Amygdala (tissue), 56 donors: ENCODE data around the gene NPLOC4.
A peak's percentile ranks its signal among the peaks of the same experiment; 100 is the strongest.

ENCODE experiments used
- DNase-seq, 56 donors: peaks; one replicate each; lab custom pipeline; 2025; lab: John Stamatoyannopoulos, UW

Gene NPLOC4

DNA sequence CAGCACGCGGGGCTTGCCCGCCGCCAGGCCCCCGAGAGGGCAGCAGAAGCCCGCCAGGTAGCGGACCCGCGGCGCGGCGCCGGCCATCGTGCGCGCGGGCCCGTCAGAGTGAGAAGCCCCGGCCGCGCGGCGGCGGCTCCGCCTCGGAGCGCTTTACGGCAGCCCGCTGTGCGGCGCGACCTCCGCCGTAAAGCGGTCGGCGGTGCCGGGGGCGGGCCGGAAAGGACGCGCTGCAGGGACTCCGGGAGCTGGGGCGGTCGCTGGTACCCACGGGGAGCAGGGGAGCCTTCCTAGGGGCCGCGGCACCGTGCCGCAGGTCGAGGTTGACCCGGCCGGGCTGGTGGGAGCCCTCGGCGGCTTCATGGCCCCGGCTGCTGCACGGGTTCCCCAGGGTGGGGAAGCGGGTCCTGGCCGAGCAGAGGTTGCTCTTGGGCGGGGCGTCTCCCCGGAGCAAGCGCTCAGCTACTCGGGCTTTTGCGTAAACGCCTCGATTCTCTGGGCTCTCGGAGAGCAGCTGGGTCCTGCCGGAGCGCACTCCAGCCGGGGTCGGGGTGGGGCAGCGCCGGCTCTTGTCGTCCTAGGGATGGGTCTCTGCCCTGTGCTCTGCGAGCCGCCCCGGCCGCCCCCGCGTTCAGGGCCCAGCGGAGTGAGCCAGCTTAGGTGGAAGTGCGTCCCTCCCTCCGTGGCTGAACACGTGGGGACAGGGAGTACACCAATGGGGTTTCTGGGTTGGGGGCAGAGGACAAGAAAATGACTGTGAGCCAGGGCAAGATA, 84.5 kb downstream of the NPLOC4 start, which contains the start of gene FAAP100:
FAAP100 (minus strand) TSS at position 110 of the 774 bp plus-strand sequence; CDS start at position 87, 23 bp downstream.
- DNase-seq, result peak in 51 of 56 donors; percentile 13 to 88 (median 61)

DNA sequence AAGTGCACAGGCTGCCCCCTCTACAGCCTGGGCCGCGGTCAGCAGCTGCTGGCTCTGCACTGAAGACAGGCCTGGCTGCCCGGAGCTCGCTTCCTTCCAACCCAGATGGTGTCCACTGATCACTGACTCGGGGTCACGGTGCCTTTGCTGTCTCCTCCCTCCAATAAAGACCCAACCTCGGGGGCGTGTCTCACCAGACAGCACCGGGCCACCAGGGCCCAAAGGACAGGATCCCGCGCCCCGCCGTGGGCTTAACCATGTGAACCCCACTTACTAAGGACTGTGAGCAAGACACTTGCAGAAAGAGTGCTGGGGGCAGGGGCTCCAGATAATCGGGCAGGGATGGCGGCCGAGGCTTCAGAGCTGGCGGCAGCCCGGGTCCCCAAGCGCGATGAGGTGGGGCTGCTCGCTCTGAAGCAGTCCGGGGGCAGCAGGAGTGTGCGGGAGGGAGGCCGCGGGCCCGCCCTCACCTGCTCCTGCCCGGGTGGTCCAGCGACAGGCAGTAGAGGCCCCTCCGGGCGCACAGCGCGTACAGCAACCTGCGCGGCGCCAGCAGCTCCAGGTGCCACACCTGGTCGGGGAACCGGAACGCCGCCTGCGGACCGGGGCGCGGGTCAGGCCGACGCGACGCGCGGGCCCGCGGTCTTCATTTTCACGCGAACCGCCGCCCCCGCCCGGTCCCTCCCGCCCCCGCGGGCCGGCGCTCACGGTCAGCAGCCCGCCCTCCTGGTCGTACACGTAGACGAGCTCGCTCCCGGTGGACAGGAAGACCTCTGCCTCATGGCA, 85.3 kb downstream of the NPLOC4 start:
- DNase-seq, result peak in 1 of 56 donors; percentile 11

DNA sequence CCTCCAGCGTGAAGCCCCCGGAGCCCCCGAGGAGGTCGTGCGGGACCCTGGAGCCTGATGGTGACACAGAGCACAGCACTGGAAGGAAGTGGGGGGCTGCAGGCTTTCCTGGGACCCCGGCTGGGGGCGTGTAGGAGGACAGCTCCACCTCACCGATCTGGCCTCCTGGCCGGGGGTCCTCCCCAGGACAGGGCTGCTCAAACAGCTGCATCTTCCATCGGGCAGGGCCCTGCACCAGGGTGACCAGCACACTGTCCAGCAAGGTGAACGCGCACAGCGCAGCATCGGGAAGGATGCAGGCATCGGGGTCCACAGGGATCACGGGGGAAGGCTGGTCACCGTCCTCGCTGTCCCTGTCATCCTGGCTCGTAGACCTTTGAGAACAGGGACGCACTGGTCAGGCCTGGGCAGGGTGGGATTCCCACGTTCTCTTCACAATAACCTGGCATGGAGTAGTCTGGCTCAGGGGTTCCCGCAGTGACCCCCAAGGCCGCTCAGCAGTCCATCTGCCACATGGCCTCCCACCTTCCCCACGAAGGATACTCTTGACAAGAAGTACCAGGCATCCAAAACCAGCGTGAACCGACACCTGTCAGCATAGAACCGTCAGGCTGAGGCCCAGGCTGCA, 86.0 kb downstream of the NPLOC4 start:
- no peak for DNase-seq

DNA sequence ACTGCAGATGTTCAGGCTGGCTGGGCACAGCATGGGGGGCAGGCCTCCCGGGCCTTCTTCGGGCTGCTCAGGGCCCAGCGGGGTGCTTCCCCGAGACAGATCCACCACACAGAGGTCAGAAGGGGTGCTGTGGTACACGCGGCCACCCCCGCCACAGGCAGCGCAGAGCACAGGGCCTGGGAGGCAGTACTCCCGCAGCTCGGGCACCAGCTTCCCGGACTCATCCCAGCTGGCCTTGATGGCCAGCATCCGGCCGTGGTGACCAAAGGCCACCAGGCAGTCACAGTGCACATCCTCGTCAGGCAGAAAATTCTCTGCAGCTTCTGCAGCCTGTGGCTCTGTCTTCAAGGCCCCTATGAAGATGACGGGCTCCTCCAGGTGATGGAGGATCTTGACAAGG, 86.6 kb downstream of the NPLOC4 start:
- DNase-seq, result no peak

DNA sequence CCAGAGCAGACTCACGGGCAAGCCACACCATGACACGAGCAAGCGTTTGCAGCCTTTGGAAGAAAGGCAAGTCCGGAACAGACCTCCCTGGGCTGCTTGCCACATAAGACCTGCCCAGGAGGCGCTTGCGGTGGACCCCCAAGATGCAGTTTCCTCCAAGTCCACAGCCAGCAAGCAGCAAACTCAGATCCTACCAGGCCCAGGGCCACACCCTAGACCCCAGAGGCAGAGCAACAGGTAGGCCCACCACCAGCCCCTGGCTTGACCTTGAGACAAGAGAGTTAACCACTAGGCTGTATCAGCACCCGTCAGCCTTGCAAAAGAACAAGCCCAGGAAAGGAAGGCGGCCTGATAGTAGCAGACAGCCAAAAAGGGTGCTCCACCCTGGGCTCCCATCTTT, 87.1 kb downstream of the NPLOC4 start:
- no peak for DNase-seq

DNA sequence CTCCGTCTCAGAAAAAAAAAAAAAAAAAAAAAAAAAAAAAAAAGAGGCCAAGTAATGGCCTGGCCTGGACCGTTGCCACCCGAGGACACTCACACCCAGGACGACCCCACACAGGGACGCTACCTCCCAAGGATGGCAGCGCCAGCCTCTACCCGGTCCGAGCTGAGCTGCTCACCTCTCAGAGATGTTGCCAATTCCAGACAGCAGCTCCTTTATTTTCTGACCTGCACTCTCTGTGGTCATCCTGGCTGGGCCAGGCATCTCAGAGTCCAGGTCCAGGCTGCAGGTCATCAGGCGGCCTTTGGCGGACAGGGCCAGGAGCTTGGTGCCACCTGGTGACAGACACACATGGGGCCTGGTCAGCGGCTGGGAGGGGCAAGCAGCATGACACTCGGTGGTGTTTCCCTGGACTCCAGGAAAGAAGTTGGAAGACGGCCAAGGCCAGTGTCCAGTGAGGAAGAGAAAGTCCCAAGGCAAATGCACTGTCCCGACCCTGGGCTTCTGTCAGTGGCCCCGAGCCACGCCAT, 87.8 kb downstream of the NPLOC4 start:
- peak in 1 of 56 donors; percentile 39 for DNase-seq

DNA sequence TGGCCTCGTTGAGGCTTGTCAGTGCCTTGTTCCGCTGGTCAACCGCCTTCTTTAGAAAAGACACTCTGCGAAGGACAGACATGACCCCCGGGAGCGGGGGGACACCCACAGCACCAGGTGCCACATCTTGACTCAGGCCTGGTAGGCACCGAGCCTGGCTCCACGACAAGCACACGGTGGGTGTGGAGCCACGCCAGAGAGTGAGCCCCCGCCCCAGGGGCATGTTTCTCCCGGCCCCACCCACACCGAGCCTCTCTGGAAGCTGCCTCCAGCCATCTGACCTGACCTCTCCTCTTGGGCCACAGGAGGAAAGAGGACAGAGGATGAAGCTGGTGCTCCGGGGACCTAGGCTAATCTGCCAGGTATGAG, 89.3 kb downstream of the NPLOC4 start:
- no peak for DNase-seq

DNA sequence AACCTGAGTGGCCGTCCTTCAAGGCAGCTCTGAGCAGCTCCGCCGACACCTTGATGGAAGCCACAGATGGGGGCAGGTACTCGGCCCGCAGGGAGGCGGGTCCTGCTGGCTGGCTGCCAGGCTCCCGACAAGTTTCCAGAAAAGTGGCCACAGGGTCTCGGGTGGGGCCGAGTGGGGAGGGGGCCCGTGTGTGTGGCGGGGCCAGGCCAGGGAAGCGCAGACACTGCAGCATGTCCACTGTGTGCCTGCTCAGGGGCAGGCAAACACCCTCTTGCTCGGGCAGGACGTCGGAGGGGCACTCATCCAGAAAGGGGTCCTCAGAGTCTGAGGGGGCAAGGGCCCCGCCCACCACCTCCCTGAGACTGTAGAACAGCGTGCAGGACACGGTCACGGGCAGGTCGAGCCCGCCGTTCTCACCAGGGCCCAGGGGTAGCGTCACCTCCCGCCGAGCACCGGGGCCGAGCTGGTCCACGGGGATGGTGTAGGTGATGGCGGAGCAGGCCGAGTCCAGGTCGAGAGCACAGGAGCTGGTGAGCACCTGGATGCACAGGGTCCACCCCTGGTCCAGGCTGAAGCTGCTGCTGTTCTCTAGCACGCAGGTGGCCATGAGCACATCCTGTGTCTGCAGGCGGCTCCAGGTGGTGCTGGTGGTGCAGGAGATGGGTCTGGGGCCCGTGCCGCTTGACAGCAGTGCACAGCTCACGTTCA, 89.9 kb downstream of the NPLOC4 start:
- no peak for DNase-seq

DNA sequence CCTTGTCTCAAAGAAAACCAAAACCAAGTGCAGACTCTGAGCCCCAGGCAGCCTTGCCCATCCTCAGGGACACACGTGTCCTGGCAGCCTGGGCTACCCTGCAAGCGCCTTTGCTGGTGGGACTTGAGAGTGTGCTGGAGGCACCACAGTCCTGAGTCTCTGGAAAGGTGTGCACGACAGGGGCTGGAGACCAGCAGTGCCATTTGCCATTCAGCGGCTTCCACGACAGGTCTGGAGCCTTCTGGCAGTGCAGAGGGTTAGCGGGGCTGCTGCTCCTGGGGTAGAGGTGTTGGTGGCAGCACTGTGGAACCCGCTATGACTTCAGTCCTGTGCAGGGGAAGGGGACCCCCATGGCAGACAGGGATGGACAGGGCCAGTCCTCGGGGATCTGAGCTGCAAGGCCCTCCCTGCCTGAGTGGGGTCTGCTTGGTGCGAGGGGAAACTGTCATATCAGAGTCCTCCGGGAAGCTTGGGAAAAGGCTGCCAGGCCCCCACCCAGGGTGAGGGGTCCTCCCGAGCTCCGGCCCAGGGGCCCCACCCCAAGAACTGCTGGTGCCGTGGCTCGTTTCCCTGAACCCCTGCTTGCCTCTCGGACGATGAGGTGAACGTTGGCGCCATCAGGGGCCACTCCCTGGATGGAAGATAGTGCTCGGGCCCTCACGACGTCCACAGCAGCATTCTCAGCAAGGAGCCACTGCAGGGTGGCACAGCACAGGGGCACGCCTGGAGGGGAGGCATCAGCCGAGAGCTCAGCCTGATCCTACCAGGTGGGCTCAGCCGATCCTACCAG, 91.6 kb downstream of the NPLOC4 start:
- no peak for DNase-seq

DNA sequence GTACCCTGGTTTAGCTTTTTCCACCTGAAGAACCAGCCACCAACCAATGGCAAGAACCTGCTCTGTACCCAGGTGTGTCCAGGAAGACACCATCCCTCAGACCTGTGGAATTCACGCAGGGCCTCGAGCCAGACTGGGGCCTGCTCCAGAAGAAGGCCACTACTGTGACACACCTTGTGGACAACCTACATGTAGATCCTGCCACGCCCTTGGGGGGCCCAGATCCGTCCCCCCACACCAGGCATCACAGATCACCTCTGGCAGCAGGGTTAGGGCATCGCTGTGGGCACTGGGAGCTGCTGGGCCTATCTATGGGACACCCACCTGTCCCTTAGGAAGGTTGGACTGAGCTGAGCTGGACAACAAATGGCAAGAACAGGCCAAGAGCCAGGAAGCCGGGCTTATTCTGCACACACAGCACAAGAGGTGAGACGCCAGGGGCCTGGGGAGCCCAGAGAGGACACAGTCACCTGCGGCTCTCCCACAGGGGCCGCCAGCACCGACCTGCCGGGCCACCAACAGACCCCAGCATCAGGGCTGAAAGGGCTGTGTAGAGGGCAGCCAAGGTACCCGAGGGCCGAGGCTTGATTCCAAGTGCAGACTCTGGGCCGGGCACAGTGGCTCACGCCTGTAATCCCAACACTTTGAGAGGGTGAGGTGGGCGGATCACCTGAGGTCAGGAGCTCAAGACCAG, 92.5 kb downstream of the NPLOC4 start:
- DNase-seq, result no peak

DNA sequence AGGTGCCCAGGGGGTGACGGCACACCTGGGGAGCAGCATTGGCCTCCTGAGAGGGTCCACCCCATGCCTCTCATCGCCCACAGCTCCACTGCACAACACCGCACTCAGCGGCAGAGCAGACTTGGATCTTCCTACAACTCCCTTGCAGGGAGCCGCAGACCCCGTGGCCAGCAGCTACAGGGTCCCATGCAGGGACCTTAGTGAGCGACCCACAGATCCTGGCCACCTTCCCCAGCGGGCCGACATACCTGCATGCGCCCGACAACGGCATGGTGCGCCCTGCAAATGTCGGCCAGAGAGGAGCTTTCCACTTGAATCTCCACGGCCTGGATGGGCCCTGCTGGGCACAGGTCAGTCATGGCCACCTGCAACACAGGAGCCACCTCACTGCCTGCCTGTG, 93.2 kb downstream of the NPLOC4 start:
- no peak for DNase-seq

DNA sequence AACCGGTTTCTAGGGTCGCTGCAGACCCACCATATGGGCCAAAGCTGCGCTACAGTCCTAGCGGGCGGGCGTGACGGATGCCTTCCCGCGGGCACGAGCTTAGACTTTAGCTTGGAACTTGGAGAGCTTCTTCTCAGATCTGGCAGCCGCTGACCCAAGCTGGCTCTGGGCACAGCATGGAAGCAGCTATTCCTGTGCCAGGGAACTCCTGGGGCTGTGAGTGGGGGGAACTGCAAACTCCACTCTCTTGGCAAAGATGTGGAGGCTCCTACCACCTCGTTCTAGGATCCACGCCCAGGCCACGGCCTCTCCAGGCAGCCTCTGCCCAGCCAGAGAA, 93.6 kb downstream of the NPLOC4 start:
- no peak for DNase-seq

DNA sequence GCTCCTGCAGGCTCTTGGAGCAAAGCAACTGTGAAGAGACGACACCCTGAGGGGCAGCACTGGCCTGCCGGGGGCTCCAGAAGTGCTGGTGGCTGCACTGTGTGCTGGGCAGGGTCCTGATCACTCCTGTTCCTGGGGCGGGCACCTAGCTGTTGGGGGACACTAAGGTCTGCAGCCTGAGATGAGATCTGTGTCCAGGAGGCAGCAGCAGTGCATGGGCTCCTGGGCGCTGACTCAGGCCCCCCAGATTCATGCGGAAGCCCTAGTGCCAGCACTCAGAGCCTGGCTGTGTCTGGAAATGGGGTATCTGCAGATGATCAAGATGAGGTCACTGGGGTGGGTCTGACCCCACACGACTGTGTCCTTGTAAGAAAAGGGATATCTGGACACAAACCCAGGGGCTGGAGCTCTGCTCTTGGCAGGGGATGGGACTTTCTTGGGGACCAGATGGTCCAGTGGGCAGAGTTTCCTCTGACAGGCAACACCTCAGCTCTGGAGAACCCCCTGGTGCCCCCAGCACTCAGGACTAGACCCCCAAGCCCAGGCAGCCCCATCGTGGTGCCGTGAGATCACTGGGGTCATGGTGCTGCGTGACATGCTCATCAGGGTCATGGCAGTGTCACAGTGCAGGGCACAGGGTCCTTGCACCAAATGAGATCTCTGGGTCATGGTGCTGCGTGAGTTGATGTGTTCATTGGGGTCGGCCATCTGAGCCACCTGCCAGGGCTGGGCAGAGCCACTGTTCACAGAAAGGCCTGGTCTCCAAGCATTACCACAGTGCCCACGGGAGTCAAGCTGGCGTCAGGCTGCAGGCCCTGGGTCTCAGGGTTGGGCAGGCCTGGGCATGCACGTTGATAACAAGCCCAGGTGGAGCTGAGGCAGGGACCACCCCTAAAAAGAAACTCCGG, 94.2 kb downstream of the NPLOC4 start:
- DNase-seq, result no peak

DNA sequence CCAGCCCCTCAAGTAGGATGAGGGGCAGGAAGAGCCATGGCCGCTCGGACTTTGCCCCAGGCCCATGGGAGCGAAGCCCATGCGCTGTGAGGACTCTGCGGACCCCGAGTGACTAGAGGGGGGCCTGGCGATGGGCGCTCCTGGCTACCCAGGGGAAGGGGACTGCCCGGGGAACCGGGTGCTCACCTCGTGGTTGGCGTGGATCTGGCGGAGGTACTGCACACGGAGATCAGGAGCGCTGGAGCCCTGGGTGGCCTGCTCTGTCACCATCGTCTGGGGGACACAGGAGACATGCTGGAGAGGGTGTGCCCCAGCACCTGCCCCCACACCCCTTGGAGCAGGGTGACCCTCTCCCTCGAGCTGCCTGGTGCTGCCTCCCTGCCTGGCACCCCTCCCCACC, 95.8 kb downstream of the NPLOC4 start:
- DNase-seq, result no peak

DNA sequence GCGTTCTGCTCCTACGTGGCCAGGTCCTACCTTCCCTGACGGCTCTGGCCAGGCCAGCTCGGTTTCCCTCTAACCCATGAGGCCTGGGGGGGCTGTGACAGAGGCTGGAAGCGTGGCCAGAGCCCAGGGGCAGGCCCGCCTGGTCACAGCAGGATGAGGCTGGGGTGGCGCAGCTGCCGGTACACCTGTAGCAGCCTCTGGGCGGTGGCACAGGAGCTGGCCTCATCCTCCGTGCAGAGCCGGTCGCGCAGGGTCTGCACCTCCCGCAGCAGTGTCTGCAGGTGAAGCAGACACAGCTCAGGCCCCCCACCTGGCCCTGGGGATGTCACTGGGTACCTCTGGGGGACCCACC, 96.3 kb downstream of the NPLOC4 start:
- DNase-seq, result no peak

DNA sequence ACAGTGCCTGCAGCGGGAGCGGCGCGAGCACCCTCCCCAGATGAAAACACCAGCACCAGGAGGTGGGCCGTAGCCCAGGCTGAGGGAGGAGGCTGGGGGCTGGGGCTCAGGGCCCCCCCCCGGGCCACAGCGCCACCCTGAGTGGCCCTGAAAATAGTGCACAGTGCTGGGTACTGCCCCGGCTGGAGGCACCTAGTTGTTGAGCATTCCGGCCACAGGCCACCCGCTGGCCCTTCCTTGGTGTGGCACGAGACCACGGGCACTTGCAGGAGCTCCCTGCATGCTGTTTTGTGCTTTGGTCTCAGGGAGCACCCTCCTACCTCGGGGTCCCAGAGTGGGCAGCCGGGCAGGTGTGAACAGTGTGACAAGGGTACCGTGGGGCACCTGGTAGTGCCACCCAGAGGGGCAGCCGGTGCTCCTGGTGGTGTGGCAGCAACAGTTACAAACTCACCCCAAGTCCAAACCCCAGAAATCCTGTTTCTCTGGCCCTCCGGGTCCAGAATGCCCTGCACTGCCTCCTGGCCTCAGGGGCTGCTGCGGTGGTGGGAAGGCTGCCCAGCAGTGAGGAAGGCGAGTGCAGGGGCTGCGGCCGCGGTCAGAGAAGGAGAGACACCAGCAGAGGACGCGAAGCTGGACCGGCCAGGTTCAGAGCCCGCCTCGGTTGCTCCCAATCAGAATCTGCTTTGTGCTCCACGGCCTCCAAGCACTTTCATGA, 96.8 kb downstream of the NPLOC4 start:
- no peak for DNase-seq

DNA sequence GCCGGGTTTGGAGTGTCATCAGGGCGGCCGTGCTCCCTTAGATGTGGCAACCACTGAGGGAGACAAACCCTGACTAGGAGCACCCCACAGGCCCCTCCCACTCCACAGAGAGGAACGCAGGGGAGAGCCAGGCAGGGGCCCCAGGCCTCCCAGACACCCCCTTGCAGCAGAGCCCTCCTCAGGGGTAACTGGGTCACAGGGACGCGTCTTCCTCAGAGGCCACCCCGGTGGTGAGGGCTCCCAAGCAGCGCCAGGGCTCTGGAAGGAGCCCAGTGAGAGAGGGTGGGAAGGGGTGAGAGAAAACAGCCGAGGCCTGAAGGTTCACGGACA, 97.4 kb downstream of the NPLOC4 start:
- DNase-seq, result no peak
